ENCODE measurements around the gene TMC6.
"Not testable (repeated sequence)": the region's sequence is repeated elsewhere in the genome, so short reads cannot be mapped to it uniquely, and the experiment has no call there.

The TMC6 gene

GRCh38 chr17:78125138-78125913, 3.2 kb downstream of the TMC6 start:
- in situ Hi-C loops (cut with HindIII; ENCODE audit: low sequenced_read_pairs), result no loop called here

GRCh38 chr17:78124836-78125137, 3.8 kb downstream of the TMC6 start:
- in situ Hi-C loops (cut with HindIII; ENCODE audit: low sequenced_read_pairs), result no loop called here

- in situ Hi-C loops (cut with HindIII; ENCODE audit: low sequenced_read_pairs), result no loop called here
Measured at GRCh38 chr17:78124081-78124835, 4.3 kb downstream of the TMC6 start.

- in situ Hi-C loops (cut with HindIII; ENCODE audit: low sequenced_read_pairs), result no loop called here
Measured at GRCh38 chr17:78123258-78123929, 5.2 kb downstream of the TMC6 start.

GRCh38 chr17:78122931-78123249, 5.7 kb downstream of the TMC6 start:
- in situ Hi-C loops (cut with HindIII; ENCODE audit: low sequenced_read_pairs), result no loop called here

GRCh38 chr17:78122216-78122930, 6.2 kb downstream of the TMC6 start:
- in situ Hi-C loops (cut with HindIII; ENCODE audit: low sequenced_read_pairs), result no loop called here

GRCh38 chr17:78121801-78122215, 6.7 kb downstream of the TMC6 start:
- in situ Hi-C loops (cut with HindIII; ENCODE audit: low sequenced_read_pairs), result no loop called here

GRCh38 chr17:78120971-78121800, 7.4 kb downstream of the TMC6 start:
- in situ Hi-C loops (cut with HindIII; ENCODE audit: low sequenced_read_pairs), result no loop called here

GRCh38 chr17:78120537-78120936, 8.0 kb downstream of the TMC6 start:
- in situ Hi-C loops (cut with HindIII; ENCODE audit: low sequenced_read_pairs), result no loop called here

- in situ Hi-C loops (cut with HindIII; ENCODE audit: low sequenced_read_pairs), result no loop called here
Measured at GRCh38 chr17:78118801-78119241, 9.7 kb downstream of the TMC6 start.

- in situ Hi-C loops (cut with HindIII; ENCODE audit: low sequenced_read_pairs), result no loop called here
Measured at GRCh38 chr17:78117027-78117981, 11.3 kb downstream of the TMC6 start.

GRCh38 chr17:78116411-78116810, 12.1 kb downstream of the TMC6 start:
- in situ Hi-C loops (cut with HindIII; ENCODE audit: low sequenced_read_pairs), result no loop called here

- in situ Hi-C loops (cut with HindIII; ENCODE audit: low sequenced_read_pairs), result not testable (repeated sequence)
Measured at GRCh38 chr17:78115803-78116202, 12.8 kb downstream of the TMC6 start.

- in situ Hi-C loops (cut with HindIII; ENCODE audit: low sequenced_read_pairs), result loop anchor here (5.0 kb wide), 2 partner anchors 37 to 78 kb away; no protein-coding TSS in a partner anchor
Measured at GRCh38 chr17:78114831-78115723, 13.5 kb downstream of the TMC6 start.

GRCh38 chr17:78113804-78114785, 14.5 kb downstream of the TMC6 start:
- in situ Hi-C loops (cut with HindIII; ENCODE audit: low sequenced_read_pairs), result loop anchor here (5.0 kb wide), 2 partner anchors 38 to 77 kb away; no protein-coding TSS in a partner anchor

GRCh38 chr17:78112518-78113471, 15.8 kb downstream of the TMC6 start:
- in situ Hi-C loops (cut with HindIII; ENCODE audit: low sequenced_read_pairs), result loop anchor here (5.0 kb wide), 2 partner anchors 40 to 75 kb away; no protein-coding TSS in a partner anchor
